ENCODE results near the gene BSN. TPM values are rescaled to one million over a fixed set of nuclear protein-coding genes. Genes with fewer than 3 reads are reported as not detected.

The BSN gene
- total and polyA plus RNA-seq, 2 of the 4 experiments (the other 2 are of a cell fraction): under 0.01 to 0.03 TPM

DNA sequence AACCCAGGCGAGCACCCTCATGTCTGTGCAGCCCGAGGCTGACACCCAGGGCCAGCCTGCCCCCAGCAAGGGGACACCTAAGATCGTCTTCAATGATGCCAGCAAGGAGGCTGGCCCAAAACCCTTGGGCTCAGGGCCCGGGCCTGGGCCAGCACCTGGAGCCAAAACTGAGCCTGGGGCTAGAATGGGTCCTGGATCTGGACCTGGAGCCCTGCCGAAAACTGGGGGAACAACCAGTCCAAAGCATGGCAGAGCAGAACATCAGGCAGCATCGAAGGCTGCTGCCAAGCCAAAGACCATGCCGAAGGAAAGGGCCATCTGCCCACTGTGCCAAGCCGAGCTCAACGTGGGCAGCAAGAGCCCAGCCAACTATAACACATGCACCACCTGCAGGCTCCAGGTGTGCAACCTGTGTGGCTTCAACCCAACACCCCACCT lies 88.5 kb downstream of the BSN start:
- BruUV-seq (replicated peaks): no TSS peak
- H4K5ac ChIP-seq (ENCODE audit: low read depth, low read length): no peak overlapping the region
- H3K4me1 ChIP-seq (ENCODE audit: control insufficient read depth, insufficient read depth, low read length): peaks cover 3% of the 10 kb centered on the region; the same call in 1 of the 2 replicates
- no peak overlapping the region for H2AK5ac ChIP-seq (ENCODE audit: low read depth, low read length)
- no peak overlapping the region for H3K14ac ChIP-seq (replicated peaks; ENCODE audit: low read depth, low read length)
- H3K27ac ChIP-seq (ENCODE audit: insufficient read depth, low read length): no peak overlapping the region
- no peak overlapping the region for H2BK20ac ChIP-seq (ENCODE audit: low read depth, low read length)
- H3K9me1 ChIP-seq (ENCODE audit: insufficient read depth, low read length): no peaks in the 10 kb centered on the region
- no peak overlapping the region for H2BK15ac ChIP-seq (ENCODE audit: low read depth, low read length)
- dilution Hi-C loops (cut with HindIII; ENCODE audit: low sequenced_read_pairs, unreplicated experiment) (no loop called here), in situ Hi-C loops (cut with MboI; ENCODE audit: low sequenced_read_pairs) (no loop called here), intact Hi-C loops (cut with micrococcal nuclease) (no loop called here)
- peaks cover 40% of the 10 kb centered on the region for H3K27me3 ChIP-seq (ENCODE audit: control insufficient read depth, insufficient read depth, low read length)
- H4K20me1 ChIP-seq (ENCODE audit: insufficient read depth, low read length): no peaks in the 10 kb centered on the region
- TF ChIP-seq POLR2A (IDR thresholded peaks at IDR 0.05; ENCODE audit: low read depth, low read length) (no peak), FOS (IDR thresholded peaks at IDR 0.05; ENCODE audit: low read depth, low read length) (no peak), MXI1 (IDR thresholded peaks at IDR 0.05; ENCODE audit: borderline replicate concordance, low read depth, low read length) (no peak), RAD21 (IDR thresholded peaks at IDR 0.05; ENCODE audit: low read length) (no peak), NFE2L2 (IDR thresholded peaks at IDR 0.05; ENCODE audit: low read depth, low read length) (no peak), RCOR1 (IDR thresholded peaks at IDR 0.05; ENCODE audit: insufficient replicate concordance, low read length) (no peak), CHD1 (IDR thresholded peaks at IDR 0.05; ENCODE audit: low read depth, low read length) (no peak), MAZ (IDR thresholded peaks at IDR 0.05; ENCODE audit: borderline replicate concordance, low read depth, low read length) (no peak), CEBPB (IDR thresholded peaks at IDR 0.05; ENCODE audit: low read depth, low read length) (no peak), BHLHE40 (IDR thresholded peaks at IDR 0.05; ENCODE audit: low read depth, low read length) (no peak), RFX5 (IDR thresholded peaks at IDR 0.05; ENCODE audit: low read depth, low read length) (no peak), MAFK (IDR thresholded peaks at IDR 0.05; ENCODE audit: low read depth, low read length) (no peak), SMC3 (IDR thresholded peaks at IDR 0.05; ENCODE audit: low read depth, low read length) (no peak)
- TF ChIP-seq, protein P1, sequence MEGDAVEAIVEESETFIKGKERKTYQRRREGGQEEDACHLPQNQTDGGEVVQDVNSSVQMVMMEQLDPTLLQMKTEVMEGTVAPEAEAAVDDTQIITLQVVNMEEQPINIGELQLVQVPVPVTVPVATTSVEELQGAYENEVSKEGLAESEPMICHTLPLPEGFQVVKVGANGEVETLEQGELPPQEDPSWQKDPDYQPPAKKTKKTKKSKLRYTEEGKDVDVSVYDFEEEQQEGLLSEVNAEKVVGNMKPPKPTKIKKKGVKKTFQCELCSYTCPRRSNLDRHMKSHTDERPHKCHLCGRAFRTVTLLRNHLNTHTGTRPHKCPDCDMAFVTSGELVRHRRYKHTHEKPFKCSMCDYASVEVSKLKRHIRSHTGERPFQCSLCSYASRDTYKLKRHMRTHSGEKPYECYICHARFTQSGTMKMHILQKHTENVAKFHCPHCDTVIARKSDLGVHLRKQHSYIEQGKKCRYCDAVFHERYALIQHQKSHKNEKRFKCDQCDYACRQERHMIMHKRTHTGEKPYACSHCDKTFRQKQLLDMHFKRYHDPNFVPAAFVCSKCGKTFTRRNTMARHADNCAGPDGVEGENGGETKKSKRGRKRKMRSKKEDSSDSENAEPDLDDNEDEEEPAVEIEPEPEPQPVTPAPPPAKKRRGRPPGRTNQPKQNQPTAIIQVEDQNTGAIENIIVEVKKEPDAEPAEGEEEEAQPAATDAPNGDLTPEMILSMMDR (conservative IDR thresholded peaks at IDR 0.05; ENCODE audit: low read depth, low read length): no peak
- TF ChIP-seq, protein P2, sequence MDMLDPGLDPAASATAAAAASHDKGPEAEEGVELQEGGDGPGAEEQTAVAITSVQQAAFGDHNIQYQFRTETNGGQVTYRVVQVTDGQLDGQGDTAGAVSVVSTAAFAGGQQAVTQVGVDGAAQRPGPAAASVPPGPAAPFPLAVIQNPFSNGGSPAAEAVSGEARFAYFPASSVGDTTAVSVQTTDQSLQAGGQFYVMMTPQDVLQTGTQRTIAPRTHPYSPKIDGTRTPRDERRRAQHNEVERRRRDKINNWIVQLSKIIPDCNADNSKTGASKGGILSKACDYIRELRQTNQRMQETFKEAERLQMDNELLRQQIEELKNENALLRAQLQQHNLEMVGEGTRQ (IDR thresholded peaks at IDR 0.05; ENCODE audit: low read depth, low read length): no peak
- TF ChIP-seq, protein P3, sequence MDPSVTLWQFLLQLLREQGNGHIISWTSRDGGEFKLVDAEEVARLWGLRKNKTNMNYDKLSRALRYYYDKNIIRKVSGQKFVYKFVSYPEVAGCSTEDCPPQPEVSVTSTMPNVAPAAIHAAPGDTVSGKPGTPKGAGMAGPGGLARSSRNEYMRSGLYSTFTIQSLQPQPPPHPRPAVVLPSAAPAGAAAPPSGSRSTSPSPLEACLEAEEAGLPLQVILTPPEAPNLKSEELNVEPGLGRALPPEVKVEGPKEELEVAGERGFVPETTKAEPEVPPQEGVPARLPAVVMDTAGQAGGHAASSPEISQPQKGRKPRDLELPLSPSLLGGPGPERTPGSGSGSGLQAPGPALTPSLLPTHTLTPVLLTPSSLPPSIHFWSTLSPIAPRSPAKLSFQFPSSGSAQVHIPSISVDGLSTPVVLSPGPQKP (IDR thresholded peaks at IDR 0.05; ENCODE audit: borderline replicate concordance, low read depth, low read length): no peak
- no peaks in the 10 kb centered on the region for H3K9me3 ChIP-seq (ENCODE audit: control insufficient read depth, insufficient read depth, low read length)
- H3K56ac ChIP-seq (ENCODE audit: extremely low read depth, insufficient read depth, low read length): no peak overlapping the region
- no peak overlapping the region for H3K4me2 ChIP-seq (ENCODE audit: low read depth, low read length)
- ATAC-seq (ENCODE audit: low read depth) (no peak), DNase-seq (no peak)
- POLR2A ChIA-PET (ENCODE audit: unreplicated experiment): no interaction called here
- H4K8ac ChIP-seq (ENCODE audit: low read depth in 2 of 2, low read length in 2 of 2): no peak overlapping the region
- no peaks in the 10 kb centered on the region for H3K36me3 ChIP-seq (ENCODE audit: control insufficient read depth, insufficient read depth, low read length)
- no peak overlapping the region for H3K4me3 ChIP-seq (ENCODE audit: insufficient read depth, low read depth, low read length)
- CTCF ChIA-PET: no interaction called here
- H3K9ac ChIP-seq (ENCODE audit: low read depth, low read length): no peak overlapping the region
- 38% methylated on average over 3 of the region's 9 CpGs; no CpG with 5 or more reads in 1 of the 2 experiments for WGBS, 2 experiments (ENCODE audit: extremely low coverage in 2 of 2, insufficient read length in 1 of 2)
- H3K4ac ChIP-seq (ENCODE audit: low read depth, low read length): no peak overlapping the region
- no peak overlapping the region for H2AK9ac ChIP-seq (replicated peaks; ENCODE audit: low read depth, low read length, poor library complexity)
- no peak overlapping the region for H2BK120ac ChIP-seq (ENCODE audit: low read depth, low read length)
- H2BK5ac ChIP-seq (ENCODE audit: low read depth, low read length, poor library complexity, severe bottlenecking): no peak overlapping the region
- no peak overlapping the region for H3K23ac ChIP-seq (ENCODE audit: low read depth, low read length)
- no peak overlapping the region for H4K91ac ChIP-seq (ENCODE audit: insufficient read depth, low read depth, low read length)
- no peaks in the 10 kb centered on the region for H3K79me1 ChIP-seq (ENCODE audit: low read depth in 1 of 2, low read length in 2 of 2)
- H2AFZ ChIP-seq (replicated peaks; ENCODE audit: low read length, poor library complexity): no peak overlapping the region
- H3K18ac ChIP-seq (ENCODE audit: low read depth, low read length): no peak overlapping the region

All from IMR-90 (cell line).